ENCODE results near the gene ITGA11.

DNA sequence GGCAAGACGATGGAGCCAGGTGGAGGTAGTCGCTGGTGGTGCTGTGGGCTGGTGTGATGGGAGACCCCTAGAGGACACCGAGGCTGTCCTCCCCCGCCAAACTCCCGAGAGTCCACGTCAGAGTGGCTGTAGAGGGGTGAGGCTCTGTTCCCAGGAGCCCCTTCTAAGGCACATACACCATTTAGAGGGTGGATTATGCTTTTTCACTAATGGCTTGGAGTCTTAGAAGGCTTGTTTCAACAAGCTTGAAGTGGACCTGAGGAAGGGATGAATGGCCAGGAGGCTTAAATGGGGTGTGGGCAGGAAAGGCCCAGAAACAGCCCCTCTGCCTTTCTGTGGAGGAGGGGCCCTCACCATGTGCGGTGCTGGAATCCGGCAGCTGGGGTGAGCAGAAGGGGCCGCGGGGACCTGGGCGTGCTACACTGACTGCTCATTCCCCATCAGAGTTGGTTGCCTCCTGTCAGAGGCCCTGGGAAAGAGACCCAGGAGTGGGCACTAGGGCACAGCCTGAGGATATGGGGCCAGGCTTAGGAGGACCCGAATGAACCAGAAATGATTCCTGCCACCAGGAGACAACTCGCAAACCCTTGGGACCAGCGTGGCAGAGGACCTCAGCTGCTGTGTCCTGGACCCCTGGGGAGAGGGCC is 88.3 kb downstream of the ITGA11 start:
- TF ChIP-seq, protein P1, sequence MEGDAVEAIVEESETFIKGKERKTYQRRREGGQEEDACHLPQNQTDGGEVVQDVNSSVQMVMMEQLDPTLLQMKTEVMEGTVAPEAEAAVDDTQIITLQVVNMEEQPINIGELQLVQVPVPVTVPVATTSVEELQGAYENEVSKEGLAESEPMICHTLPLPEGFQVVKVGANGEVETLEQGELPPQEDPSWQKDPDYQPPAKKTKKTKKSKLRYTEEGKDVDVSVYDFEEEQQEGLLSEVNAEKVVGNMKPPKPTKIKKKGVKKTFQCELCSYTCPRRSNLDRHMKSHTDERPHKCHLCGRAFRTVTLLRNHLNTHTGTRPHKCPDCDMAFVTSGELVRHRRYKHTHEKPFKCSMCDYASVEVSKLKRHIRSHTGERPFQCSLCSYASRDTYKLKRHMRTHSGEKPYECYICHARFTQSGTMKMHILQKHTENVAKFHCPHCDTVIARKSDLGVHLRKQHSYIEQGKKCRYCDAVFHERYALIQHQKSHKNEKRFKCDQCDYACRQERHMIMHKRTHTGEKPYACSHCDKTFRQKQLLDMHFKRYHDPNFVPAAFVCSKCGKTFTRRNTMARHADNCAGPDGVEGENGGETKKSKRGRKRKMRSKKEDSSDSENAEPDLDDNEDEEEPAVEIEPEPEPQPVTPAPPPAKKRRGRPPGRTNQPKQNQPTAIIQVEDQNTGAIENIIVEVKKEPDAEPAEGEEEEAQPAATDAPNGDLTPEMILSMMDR (IDR thresholded peaks at IDR 0.05): no peak
- no peak for TF ChIP-seq POLR2A (IDR thresholded peaks at IDR 0.05; ENCODE audit: low read depth)
- TF ChIP-seq EP300 (IDR thresholded peaks at IDR 0.05): no peak
- TF ChIP-seq POLR2AphosphoS5 (IDR thresholded peaks at IDR 0.05): no peak
